ENCODE results near the gene GGTA1. TPM values are rescaled to one million over a fixed set of nuclear protein-coding genes. Genes with fewer than 3 reads are reported as not detected.
A peak's percentile ranks its signal among the peaks of the same experiment; 100 is the strongest.

Gene GGTA1
- total RNA-seq, 4 donors from 2014 or later: 5.8 to 8.6 (median 6.5) TPM

- Histone ChIP-seq H3K4me1 (no peaks in the 10 kb centered on the region), H3K27me3 (no peaks in the 10 kb centered on the region), H3K36me3 (no peaks in the 10 kb centered on the region), H3K27ac (no peak overlapping the region), H3K9me3 (no peaks in the 10 kb centered on the region), H3K4me3 (no peak overlapping the region)
- no peak for DNase-seq (ENCODE audit: low spot score in 2 of 2)
- TF ChIP-seq EP300 (IDR thresholded peaks at IDR 0.05): no peak
- no peak for TF ChIP-seq POLR2AphosphoS5 (IDR thresholded peaks at IDR 0.05)
- 90% methylated on average over 5 of the region's 5 CpGs for WGBS
These were observed 9.5 kb upstream of the GGTA1 start for GRCh38 chr9:121509180-121509579.

- no peak for DNase-seq (ENCODE audit: low spot score in 2 of 2)
These were observed 8.8 kb upstream of the GGTA1 start for GRCh38 chr9:121508415-121508814.

GRCh38 chr9:121505903-121506735 lies 6.5 kb upstream of the GGTA1 start:
- TF ChIP-seq POLR2AphosphoS5 (IDR thresholded peaks at IDR 0.05) (no peak), CTCF (IDR thresholded peaks at IDR 0.05) (no peak), POLR2A (IDR thresholded peaks at IDR 0.05) (no peak), EP300 (IDR thresholded peaks at IDR 0.05) (no peak)
- no peaks in the 10 kb centered on the region for H3K36me3 ChIP-seq
- WGBS: 74% methylated on average over 12 of the region's 12 CpGs
- H3K9me3 ChIP-seq: no peaks in the 10 kb centered on the region
- no peaks in the 10 kb centered on the region for H3K4me1 ChIP-seq
- DNase-seq (ENCODE audit: low spot score in 2 of 2): no peak
- no peak overlapping the region for H3K4me3 ChIP-seq
- no peaks in the 10 kb centered on the region for H3K27me3 ChIP-seq
- no peak overlapping the region for H3K27ac ChIP-seq

More at GRCh38 chr9:121508415-121508814, 8.8 kb upstream of the GGTA1 start:
- H3K4me1 ChIP-seq: no peaks in the 10 kb centered on the region
- H3K27ac ChIP-seq: no peak overlapping the region
- H3K27me3 ChIP-seq: no peaks in the 10 kb centered on the region
- TF ChIP-seq CTCF (IDR thresholded peaks at IDR 0.05) (no peak), POLR2A (IDR thresholded peaks at IDR 0.05) (no peak), EP300 (IDR thresholded peaks at IDR 0.05) (no peak), POLR2AphosphoS5 (IDR thresholded peaks at IDR 0.05) (no peak)
- no peak overlapping the region for H3K4me3 ChIP-seq
- H3K9me3 ChIP-seq: no peaks in the 10 kb centered on the region
- H3K36me3 ChIP-seq: no peaks in the 10 kb centered on the region

GRCh38 chr9:121503444-121503843 lies 3.8 kb upstream of the GGTA1 start:
- 60% methylated on average over 3 of the region's 3 CpGs for WGBS
- Histone ChIP-seq H3K36me3 (no peaks in the 10 kb centered on the region), H3K4me1 (peaks cover 23% of the 10 kb centered on the region), H3K27ac (no peak overlapping the region), H3K27me3 (no peaks in the 10 kb centered on the region), H3K4me3 (no peak overlapping the region), H3K9me3 (no peaks in the 10 kb centered on the region)
- TF ChIP-seq CTCF (IDR thresholded peaks at IDR 0.05) (no peak), POLR2AphosphoS5 (IDR thresholded peaks at IDR 0.05) (no peak), EP300 (IDR thresholded peaks at IDR 0.05) (no peak), POLR2A (IDR thresholded peaks at IDR 0.05) (no peak)
- DNase-seq (ENCODE audit: low spot score in 2 of 2): no peak

GRCh38 chr9:121500165-121500478 lies 478 bp upstream of the GGTA1 start:
- 44% methylated on average over 2 of the region's 15 CpGs for WGBS
- H3K4me1 ChIP-seq: peaks cover 35% of the 10 kb centered on the region
- DNase-seq (ENCODE audit: low spot score in 2 of 2): no peak

More at GRCh38 chr9:121500165-121500478, 478 bp upstream of the GGTA1 start:
- TF ChIP-seq POLR2AphosphoS5 (IDR thresholded peaks at IDR 0.05) (no peak), EP300 (IDR thresholded peaks at IDR 0.05) (no peak), CTCF (IDR thresholded peaks at IDR 0.05) (no peak), POLR2A (IDR thresholded peaks at IDR 0.05) (no peak)
- Histone ChIP-seq H3K27me3 (no peaks in the 10 kb centered on the region), H3K36me3 (no peaks in the 10 kb centered on the region), H3K9me3 (no peaks in the 10 kb centered on the region), H3K4me3 (peak overlapping the region; percentile 62), H3K27ac (peak overlapping the region; percentile 82)
